ENCODE measurements around the gene FAM222B. TPM values are rescaled to one million over a fixed set of nuclear protein-coding genes. Genes with fewer than 3 reads are reported as not detected.
A peak's percentile ranks its signal among the peaks of the same experiment; 100 is the strongest.
"Not testable (repeated sequence)": the region's sequence is repeated elsewhere in the genome, so short reads cannot be mapped to it uniquely, and the experiment has no call there.

Gene FAM222B
- total and polyA plus RNA-seq, 9 of the 15 experiments (the other 6 are each of a cell fraction or from before 2014, with no cell fraction given): 4.0 to 34.6 (median 7.5) TPM

GRCh38 chr17:28723836-28724499 is 118.6 kb downstream of the FAM222B start (continued):
- peak; percentile 66; the same call in 1 of the 2 replicates for TF ChIP-seq HDGF (IDR thresholded peaks at IDR 0.05)
- not testable (repeated sequence) for TF ChIP-seq ETV6 (IDR thresholded peaks at IDR 0.05; ENCODE audit: borderline replicate concordance in 1 of 2, low read depth in 2 of 2, low read length in 1 of 2)
- 0 out of 2 replicates have a peak, but pooled peaks have one; percentile 29 for TF ChIP-seq ETV6 (CRISPR knock-in tag; IDR thresholded peaks at IDR 0.05; ENCODE audit: borderline replicate concordance)

GRCh38 chr17:28723159-28723835 is 119.3 kb downstream of the FAM222B start:
- POLR2A ChIA-PET: interaction anchor here (0.6 to 11.1 kb wide), 8 partner anchors 11 to 230 kb away, joined by 3 to 367 read pairs (median 8); partner anchors contain the start of genes PROCA1, SDF2, SUPT6H and TRAF4
- Histone ChIP-seq H2AFZ (ENCODE audit: low read depth, low read length) (no peak overlapping the region), H3K36me3 (ENCODE audit: control insufficient read depth, insufficient read depth, low read length) (peaks cover 56% of the 10 kb centered on the region), H3K27ac (ENCODE audit: extremely low read depth, low read depth, low read length) (peak overlapping the region; percentile 95), H4K20me1 (replicated peaks; ENCODE audit: control insufficient read depth, insufficient read depth, low read length) (peaks cover 48% of the 10 kb centered on the region), H3K4me2 (ENCODE audit: insufficient read depth, low read length) (peak overlapping the region; percentile 96), H3K4me1 (replicated peaks in 1 of 2; ENCODE audit: control insufficient read depth in 2 of 2, insufficient read depth in 2 of 2, low read length in 2 of 2) (peaks cover 53 to 58% of the 10 kb centered on the region in 2 experiments), H3K9me3 (replicated peaks; ENCODE audit: control insufficient read depth, insufficient read depth, low read depth, low read length) (no peaks in the 10 kb centered on the region), H3K9me1 (ENCODE audit: control insufficient read depth, insufficient read depth, low read length) (no peaks in the 10 kb centered on the region), H3K9ac (ENCODE audit: insufficient read depth in 1 of 2, low read depth in 2 of 2, low read length in 2 of 2) (peak overlapping the region; percentile 97 to 100; a peak in 3 of 4 replicates), H3K27me3 (ENCODE audit: control insufficient read depth in 2 of 2, insufficient read depth in 2 of 2, low read length in 2 of 2) (no peaks in the 10 kb centered on the region), H3K79me2 (ENCODE audit: control insufficient read depth, insufficient read depth, low read length) (peaks cover 79% of the 10 kb centered on the region), H3K4me3 (peak overlapping the region; percentile 75)
- FAIRE-seq (no peak), ATAC-seq (no peak), DNase-seq (ENCODE audit: extremely low read depth in 1 of 4, low spot score in 3 of 4) (no peak)
- CTCF ChIA-PET (ENCODE audit: low intra/inter-chr PET ratio): no interaction called here
- WGBS (ENCODE audit: insufficient coverage, low coverage, missing lambda C conversion rate): 42% methylated on average over 6 of the region's 6 CpGs
- in situ Hi-C loops (cut with MboI) (no loop called here), intact Hi-C loops (cut with micrococcal nuclease) (loop anchor here (10.0 kb wide), 1 partner anchor 392 kb away; no protein-coding TSS in a partner anchor)
- BruUV-seq (replicated peaks): no TSS peak
- TF ChIP-seq ZNF609 (CRISPR knock-in tag; IDR thresholded peaks at IDR 0.05; ENCODE audit: borderline replicate concordance) (0 out of 2 replicates have a peak, but pooled peaks have one; percentile 35), LCOR (CRISPR knock-in tag; IDR thresholded peaks at IDR 0.05) (no peak), MECOM (CRISPR knock-in tag; IDR thresholded peaks at IDR 0.05) (no peak), POLR2G (IDR thresholded peaks at IDR 0.05; ENCODE audit: low read depth, low read length) (0 out of 2 replicates have a peak, but pooled peaks have one; percentile 24), RUNX1 (IDR thresholded peaks at IDR 0.05; ENCODE audit: low read depth) (no peak), HDGF (IDR thresholded peaks at IDR 0.05) (no peak), POLR2B (IDR thresholded peaks at IDR 0.05; ENCODE audit: low read depth, partially characterized antibody) (peak; percentile 44), MTF1 (CRISPR knock-in tag; IDR thresholded peaks at IDR 0.05; ENCODE audit: borderline replicate concordance) (no peak), E2F5 (CRISPR knock-in tag; IDR thresholded peaks at IDR 0.05) (no peak)

All from K562 (cell line).